Vagina (tissue), 2 donors: ENCODE results near the gene NF2.

ENCODE experiments used
- CTCF ChIP-seq, 3 experiments: fragments of 450-650 bp in 2 of 3; fragments of 200-600 bp in 1 of 3; sonication (generic) in 1 of 3; IDR thresholded peaks; one replicate each; pipeline ENCODE4 v1.5.1; 2017 to 2019; ENCODE audit warnings: antibody characterized with exemption in 3 of 3, mild to moderate bottlenecking in 2 of 3, moderate library complexity in 2 of 3
- POLR2A ChIP-seq, 2 donors: fragments of 450-650 bp; IDR thresholded peaks; one replicate each; pipeline ENCODE4 v1.6.1; 2017; ENCODE audit warnings: antibody characterized with exemption in 2 of 2, mild to moderate bottlenecking in 2 of 2, moderate library complexity in 2 of 2

GRCh38 chr22:29738118-29738815 lies 134.8 kb downstream of the NF2 start:
- TF ChIP-seq POLR2A (IDR thresholded peaks at IDR 0.05) (no peak), CTCF (IDR thresholded peaks at IDR 0.05) (no peak)
